Dermis blood vessel endothelial cell (primary cell): Measurements from ENCODE around the gene MYL7. TPM values are rescaled to one million over a fixed set of nuclear protein-coding genes. Genes with fewer than 3 reads are reported as not detected.
"Not testable (repeated sequence)": the region's sequence is repeated elsewhere in the genome, so short reads cannot be mapped to it uniquely, and the experiment has no call there.

Source experiments
- DNase-seq: peaks from one replicate; pipeline ENCODE4 v3.0.0; 2010
- total RNA-seq: library from RNA; depleted of rRNA; stranded (reverse); fragments of >200 nt; gene quantifications from 2 replicates; pipeline ENCODE4 v1.2.3, GENCODE V29; 2014

Gene MYL7
- total RNA-seq, 1 donor from 2014 or later = not detected

DNA sequence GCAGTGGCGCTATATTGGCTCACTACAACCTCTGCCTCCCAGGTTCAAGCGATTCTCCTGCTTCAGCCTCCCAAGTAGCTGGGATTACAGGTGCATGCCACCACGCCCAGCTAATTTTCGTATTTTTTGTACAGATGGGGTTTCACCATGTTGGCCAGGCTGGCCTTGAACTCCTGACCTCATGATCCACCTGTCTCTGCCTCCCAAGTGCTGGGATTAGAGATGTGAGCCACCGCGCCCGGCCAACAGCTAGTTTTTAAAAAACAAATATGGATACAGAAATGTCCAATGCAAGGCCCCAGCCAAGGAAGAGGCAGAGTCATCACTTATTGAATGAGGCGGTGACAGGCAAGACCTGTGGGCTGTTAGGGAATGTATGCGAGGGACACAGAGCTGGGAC is 30.8 kb upstream of the MYL7 start:
- not testable (repeated sequence) for DNase-seq

DNA sequence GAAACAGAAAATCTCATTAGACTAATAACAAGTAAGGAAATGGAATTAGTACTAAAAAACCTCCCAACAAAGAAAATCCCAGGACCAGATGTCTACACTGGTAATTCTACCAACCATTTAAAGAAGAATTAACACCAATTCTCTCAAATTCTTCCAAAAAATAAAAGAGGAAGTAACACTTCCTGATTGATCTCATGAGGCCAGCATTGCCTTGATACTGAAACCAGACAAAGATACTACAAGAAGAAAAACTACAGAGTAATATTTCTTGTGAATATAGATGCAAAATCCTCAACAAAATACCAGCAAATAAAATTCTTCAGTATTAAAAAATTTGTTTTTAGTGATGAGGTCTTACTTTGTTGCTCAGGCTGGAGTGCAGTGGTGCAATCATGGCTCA is 26.8 kb upstream of the MYL7 start:
- no peak for DNase-seq

DNA sequence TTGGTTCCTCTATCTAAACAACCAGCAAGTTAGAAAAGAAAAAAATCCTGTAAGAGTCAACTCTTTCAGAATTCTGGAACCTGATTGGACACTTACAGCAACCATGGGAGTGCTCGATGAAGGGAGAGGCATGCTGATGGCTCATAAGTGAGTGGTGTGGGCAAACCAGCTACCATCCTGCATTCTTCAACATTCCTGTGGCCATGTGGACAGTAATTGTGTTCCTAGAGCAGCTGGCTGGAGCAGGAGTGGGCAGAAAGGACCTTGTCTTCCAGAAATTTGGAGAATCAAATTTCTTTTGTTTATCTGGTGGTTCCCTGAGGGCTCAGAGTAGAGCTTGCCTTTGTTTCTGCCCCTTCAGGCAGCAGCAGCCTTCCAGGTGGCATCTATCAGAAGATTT is 22.5 kb upstream of the MYL7 start:
- no peak for DNase-seq

DNA sequence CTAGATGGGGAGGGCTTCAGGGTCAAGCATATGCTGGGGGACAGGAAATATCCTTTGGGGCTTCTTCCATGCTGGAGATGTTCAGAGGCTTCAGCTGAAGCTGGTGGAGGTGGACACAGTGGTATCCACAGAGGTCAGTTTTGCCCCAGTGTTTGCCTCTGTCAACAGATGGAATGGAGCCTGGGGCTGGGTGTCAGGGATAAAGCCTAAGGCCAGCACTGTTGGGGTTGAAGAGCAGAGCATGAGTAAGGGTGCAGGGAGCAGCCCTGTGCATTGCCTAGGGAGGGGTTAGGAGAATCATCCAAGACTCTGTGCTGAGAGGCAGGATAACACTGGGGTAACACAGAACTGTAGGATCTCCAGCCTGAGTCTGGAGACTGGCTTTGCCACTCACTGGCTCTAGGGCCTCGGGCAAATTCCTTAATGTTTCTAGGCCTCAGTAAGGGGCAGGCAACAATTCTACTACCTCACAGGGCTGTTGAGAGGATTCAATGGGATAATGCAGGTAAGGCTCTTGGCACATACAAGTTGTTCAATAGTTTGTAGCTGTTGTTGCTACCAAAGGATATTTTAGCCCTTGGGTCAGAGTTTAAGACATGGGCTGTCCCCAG is 21.8 kb upstream of the MYL7 start:
- DNase-seq = no peak

DNA sequence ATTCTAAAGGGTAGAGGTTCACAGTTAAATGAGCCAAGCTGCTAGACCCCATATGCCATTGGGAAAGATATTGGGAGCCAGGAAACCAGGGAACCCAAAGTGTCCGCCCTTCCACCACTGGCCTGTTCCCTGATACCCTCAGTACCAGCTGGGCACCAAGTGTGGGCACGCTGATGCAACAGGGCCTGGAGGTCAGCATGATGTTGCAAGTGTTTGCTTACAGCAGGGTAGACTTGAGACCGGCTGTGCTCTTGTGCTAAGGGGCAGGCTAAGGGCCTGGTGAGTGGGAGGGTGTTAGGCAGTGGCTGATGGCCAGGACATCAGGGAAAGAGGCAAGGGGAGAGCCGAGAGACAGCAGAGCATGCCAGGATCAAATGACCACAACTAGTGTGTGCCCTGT is 21.0 kb upstream of the MYL7 start:
- no peak for DNase-seq

DNA sequence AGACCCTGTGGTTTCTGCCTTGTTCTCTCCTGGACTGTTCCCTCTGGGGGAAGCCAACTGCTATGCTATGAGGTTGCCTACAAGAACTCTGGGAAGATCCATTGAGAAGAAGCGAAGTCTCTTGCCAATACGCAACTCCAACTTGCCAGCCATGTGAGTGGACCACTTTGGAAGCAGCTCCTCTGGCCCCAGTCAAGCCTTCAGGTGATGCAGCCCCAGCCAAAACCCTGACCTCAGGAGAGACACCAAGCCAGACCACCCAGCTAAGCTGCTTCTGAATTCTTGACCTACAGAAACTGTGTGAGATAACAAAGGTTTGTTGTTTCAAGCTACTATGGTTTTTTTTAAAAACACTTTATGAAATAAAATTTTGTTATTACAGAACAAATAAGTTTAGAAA is 20.2 kb upstream of the MYL7 start:
- no peak for DNase-seq

DNA sequence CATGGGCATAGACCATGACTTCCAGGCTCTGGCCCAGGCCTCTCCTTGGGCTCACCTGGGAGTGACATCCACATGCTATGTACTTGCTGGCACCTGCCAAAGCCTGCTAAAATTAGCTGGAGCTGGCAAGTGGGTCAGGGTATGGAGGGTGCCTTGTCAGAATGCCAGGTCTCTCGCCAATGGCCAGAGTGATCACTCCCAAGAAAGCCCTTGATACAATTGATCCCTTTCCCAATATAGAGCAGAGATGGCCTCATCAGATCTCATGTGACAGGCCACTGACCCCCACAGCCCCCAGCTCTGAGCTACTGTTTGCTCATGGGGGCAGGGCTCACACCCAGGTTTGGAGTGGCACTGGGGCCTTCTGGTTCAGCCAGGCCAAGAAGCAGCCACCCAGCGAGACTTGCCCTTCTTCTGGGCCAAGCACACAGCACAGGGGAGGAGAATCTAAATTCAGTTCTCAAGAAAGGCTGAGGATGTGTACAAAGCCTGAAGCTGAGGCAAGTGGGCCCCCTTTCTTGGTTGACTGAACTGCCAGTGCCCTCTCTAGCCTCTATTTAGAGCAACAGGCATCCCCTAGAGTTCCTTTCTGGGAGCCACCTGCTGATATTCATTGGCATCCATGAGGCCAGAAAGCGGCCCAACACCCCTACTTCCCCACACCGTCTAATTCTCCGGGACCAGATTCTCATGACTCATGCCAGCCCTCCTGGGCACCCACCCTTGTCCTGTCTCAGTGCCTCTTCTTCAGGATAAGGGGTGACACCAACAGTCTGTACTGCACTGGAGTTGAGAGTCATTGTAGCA is 18.9 kb upstream of the MYL7 start:
- DNase-seq = no peak

DNA sequence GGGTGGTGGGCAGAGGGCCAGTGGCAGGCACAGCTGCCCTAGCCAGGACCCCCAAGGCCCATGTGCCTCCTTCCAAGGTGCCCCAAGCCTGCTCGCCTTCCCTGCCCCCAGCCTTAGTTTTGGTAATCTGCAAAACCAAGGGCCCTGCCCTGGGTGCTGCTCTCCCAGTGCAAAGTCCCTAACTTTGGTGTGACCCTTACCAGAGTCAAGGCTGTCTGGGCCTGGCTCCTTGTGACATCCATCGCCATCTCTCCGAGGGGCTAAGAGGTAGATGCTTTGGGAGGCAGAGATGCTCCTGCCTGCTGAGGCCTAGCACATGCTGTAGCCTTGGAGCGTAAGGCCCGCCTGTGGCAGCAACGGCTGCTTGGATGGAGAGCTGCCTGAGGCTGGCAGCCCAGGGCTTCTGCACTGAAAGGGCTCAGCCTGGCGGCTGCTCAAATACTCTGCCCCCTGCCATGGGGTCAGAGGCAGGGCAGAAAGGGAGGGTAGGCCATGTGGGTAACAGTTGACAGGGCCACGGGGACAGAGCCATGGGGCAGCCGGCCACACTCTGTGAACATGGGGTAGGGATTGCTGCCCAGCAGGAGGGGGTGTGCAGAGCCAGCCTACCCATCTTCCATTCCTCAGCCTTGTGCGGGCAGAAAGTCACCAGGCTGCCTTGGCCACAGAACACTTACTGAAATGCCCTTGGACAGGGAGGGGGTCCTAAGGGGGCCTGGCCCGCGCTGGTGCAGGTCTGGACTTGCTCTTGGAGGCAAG is 17.9 kb upstream of the MYL7 start:
- DNase-seq = no peak

DNA sequence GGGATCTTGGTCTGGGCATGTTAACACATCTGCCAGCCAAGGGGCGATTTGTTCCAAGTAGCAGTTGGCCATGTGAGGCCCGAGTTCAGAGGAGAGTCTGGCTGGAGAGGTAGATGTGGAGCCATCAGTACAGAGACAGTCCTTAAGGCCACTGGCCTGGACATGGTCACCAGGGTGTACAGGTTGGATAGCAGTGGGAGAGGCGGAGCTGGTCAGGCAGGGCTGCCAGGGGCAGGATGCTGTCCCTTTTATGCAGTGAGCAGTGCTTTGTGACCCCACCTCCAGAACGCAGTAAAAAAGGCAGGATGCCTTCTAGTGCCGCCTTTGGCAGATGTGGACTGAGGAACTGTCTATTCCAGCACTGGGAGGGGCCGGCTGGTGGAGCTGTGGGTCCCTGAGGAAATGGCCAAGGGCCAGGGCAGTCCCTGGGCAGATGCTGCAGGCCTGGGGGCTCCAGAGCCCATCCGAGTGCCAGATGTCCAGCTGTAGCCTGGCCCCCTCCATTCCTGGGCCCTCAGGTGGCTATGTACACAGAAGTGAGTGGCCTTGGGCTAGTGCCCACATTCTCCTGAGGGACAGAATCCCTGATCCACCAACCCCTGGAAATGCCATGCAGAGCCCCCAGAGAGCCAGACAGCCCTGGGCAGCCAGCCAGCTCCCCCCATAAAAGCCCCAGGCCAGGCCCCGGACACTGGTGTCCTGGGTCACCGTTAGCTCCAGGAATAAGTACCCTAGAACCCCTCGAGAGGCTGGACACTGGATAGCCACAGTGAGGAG is 17.2 kb upstream of the MYL7 start:
- no peak for DNase-seq

DNA sequence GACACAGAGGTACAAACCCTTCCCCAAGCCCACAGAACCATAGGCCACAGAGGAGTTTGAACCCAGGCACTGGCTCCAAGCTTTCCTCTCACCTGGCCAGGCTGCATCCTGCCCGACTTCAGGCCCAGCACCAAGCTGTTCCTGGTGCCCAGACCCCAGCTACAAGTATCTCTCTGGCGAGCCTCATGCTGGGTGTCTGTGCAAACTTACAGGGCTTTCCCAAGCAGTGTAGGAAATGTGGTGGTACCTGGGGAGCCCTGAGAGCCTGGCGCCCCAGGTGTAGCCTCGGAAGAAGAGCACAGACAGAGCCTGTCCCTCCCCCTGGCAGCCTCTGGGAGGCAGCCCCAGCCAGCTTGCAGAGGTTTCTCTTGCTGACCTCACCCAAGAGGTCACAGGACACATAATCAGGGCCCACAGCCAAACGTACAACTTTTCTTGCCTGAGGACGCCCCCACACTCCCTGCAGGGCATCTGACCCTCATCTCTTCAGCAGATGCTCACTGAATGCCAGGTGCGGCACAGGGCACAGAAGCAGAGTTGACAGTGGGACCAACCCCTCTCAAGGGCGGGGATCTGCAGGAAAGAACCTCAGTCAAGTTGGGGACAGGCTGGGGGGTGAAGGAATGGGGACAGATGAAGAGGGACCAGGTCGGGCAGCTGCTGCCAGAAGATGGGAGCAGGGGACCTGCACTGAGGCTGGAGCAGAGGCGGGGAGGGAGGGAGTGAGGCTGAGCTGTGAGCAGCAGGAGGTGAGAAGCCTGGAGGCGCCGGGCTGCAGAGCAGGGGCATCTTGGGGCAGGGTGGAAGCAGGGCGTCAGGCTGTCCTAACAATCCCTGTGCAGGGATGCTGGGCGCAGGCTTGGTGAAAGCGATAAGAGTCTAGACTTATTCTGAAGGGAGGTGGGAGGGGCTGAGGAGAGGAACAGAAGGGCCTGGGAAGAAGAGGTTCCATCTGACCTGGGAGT is 16.3 kb upstream of the MYL7 start:
- DNase-seq = no peak

DNA sequence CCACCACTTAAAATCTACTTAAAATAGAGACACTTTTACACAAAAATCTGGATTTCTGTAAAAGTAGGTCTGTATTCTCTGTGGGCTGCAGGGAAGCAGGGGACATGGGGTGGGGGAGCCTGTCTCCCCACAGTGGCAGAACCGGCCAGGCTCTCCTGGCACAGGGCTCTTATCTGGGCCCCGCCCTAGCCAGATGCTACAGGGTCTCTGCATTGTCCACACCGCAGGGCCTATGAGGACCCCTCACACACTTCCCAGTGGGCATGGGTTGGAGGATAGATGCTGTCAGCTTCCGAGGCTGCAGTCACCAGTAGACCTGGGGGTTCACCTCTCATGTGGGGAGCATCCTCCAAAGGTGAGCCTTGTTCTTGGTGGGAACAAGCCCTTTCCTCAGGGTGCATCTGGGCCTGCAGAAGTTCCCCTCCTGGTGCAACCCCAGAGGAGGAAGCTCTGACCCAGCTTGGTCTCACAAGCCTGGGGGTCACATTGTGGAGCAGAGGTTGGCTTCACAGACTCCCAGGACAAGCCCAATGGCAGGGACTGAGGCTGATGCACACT is 15.4 kb upstream of the MYL7 start:
- no peak for DNase-seq

DNA sequence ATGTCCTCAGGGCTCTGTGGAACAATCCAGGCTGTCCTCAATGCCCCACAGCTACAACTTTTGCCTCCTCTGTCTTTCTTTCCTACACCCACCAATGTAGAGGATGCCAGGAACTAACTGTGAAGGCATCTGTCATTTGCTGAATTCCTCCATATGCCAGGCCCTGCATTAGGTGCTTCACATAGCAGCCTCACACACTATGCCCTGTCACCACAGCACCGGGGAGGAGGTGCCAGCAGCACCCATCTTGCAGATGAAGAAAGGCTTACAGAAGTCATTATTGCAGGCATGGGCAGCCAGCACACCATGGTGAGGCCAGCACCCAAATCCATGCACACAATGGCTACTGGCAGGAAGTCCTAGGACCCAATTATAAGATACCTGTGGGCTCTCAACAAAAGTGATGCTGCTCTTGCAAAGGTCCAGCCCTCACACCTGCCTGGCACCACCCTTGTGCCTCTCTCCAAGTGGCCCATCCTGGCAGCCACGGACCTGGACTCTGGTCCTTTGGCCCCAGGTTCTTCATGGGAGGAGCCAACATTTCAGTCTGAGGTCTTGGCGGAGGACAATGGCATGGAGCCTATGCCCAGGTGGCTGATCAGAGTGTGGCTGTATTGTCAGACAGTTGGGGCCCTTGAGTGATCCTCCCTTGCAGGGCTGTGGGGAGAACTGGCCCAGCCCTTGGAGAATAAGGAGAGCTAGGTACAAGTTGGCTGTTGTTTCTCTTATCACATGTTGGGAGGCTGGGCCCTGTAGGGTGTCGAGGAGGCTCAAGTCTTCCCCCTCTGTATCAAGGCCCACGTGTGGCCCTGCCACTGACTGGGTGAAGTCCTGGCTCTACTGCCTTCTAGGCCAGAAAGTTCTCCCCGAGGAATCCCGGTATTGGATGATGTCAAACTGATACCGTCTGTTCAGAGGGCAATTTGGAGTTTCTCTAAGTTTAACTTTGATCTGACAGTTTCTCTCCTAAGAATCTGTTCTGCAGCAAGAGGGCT is 14.4 kb upstream of the MYL7 start:
- DNase-seq = no peak

DNA sequence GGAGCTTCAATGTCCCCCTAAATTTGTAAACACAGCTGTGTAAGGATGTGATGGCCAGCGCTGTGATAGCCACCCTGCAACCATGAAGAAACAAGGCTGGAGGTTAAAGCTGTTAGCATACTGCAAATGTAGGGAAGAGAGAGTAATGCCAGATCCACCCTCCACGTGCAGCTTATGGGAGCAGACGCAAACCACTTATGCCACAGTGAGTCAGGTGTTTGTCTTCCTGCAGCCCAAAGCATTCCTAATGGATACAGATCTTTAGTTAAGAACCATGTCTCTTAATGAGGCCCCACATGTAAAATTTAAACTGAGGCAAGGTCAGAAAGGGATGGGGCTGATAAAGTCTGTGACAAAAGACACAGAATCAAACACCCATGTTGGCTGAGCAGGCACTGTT is 13.6 kb upstream of the MYL7 start:
- DNase-seq = no peak

DNA sequence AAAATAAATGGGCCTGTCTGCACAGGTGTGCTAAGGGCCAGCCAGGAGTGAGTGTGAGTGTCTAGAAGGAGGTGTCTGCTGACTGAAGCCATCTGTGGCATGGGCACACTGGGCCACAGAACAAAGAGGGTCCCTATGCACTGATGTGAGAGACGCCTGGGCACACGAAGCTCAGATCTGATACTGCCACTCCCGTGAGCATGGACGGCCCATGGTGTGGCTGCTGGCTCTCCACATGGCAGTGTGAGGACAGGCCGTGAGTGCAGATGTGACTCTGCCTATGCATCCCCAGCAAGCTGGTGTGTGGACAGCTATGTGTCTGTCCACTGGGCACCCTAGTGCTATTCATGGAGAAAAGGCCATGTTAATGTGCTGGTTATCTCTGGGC is 12.8 kb upstream of the MYL7 start:
- DNase-seq = no peak

DNA sequence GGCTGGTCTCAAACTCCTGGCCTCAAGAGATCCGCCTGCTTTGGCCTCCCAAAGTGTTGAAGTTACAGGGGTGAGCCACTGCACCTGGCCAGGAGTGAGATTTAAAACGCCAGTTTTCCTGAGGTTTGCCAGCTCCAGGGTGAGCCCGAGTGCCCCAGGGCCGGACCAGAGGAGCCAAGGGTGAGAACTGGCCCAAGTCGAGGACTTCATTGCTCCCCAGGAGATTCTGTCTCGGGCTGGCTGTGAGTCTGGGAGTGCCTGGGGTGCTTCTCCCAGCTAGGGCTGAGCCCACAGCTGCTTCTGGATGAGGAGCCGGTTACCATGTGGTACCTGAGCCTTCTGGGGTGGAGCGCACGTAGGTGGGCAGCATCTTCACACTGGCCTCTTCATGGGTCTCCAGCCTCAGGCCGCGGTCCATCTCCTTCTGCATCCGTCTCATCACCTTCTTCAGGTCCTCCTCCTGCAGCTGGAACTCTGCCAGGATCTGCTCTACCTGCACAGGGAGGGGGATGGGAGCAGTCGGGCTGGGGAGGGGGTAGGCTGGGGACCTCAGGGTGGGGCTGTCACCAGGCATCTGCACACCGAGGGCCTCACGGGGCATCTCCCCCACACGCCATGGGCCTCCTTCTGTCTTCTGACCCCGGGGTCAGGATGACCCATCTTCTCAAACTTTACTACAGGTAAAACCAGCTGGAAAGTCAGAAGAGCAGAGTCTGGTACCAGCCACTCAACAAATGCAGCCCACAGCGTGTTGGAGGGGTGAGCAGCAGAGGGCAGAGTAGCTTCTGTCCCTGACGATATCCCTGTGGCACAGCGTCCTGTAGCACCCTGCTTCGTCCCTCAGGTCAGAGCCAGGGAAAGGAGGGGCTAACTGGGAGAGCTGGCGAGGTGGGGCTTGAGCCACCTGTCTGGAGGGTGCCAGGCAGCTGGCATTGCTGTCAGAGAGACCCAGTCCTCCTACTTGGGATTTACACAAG is 12.1 kb upstream of the MYL7 start:
- DNase-seq = no peak

DNA sequence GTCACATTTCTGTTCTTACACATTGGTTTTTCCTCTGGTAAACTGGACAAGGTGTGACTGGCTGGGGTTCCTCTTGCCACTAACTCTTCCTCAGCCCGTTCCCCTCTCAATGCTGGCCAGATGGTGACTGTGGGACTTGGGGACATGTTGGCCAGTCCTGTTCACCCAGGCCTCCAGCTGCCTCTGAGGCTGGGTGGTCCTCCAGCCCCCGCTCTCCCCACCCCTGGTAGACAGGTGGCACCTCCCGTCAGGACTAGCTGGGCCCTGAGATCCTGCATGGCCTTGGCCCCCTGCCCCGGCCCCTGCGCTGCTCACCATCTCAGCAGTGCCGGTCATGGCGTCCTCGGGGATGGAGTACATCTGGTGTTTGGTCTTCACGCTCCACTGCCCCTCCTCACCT is 10.8 kb upstream of the MYL7 start:
- no peak for DNase-seq

DNA sequence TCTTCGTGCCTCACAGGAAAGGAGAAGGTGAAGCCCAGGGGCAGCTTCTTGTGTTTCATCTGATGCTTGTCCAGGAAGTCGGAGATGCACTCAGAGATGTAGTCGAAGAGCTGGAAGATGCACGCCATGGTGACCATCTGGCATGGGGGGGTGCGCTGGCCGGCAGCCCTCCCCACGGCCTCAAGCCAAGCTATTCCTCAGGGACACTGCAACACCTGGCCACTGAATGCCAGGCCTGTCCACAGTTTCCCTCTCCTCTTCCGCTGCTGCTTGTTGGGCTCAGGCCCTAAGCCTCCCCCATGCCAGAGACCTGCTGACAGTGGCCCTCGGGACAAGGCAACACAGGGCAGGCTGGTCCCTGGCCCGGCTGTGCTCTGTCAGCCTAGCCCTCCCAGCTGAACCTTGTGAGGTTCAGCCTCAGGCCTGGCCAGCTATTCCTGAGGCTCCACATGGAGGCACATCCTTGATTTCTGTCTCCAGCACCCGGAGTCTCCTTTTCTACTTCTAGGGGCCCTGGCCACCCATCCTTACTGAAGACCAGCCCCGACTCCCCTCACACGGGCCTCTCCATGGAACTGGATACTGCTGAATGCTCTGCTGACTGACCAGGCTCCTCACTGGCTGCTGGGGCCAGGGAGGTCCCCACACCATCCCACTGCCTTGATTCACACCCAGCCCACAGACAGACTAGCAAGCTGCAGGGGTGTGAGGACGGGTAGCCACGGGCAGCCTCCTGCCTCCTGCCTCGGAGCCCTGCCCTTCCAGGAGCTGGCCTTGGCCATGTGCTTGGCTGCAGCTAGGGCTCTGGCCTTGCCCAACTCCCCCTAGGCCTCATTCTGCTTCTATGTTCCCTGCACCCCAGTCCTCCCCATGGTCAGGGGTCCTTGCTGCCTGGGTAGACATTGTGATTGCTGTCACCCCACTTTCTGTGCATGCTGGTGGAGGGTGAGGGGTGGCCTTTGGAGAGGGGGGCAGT is 10.1 kb upstream of the MYL7 start:
- DNase-seq = no peak

DNA sequence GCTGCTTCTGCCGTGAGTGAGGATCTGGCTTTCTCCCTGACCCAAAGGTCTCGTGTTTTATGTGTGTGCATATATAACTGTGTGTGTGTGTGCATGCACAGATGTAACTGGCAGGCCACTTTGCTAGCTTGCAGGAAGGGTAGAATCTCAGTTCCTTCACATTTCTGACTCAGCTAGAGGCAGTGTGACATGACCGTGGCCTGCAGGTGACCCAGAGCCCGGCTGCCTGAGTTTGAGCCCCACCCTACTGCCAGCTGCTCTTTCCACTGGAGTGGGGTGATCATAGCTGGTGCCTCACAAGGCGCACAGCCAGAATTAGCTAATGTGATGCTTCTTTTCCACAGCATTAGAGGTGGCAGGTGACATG is 9.3 kb upstream of the MYL7 start:
- no peak for DNase-seq
